Endothelial cell of umbilical vein (primary cell): ENCODE results near the gene RPGRIP1L.

ENCODE experiments used
- CTCF ChIP-seq, 2 donors: IDR thresholded peaks; 1 replicate in 1 of 2; 2 replicates in 1 of 2; pipeline ENCODE4 v1.5.1; 2011; ENCODE audit warnings: low read length in 2 of 2, mild to moderate bottlenecking in 2 of 2, moderate library complexity in 2 of 2, control low read depth in 1 of 2, inconsistent platforms in 1 of 2, low read depth in 1 of 2; ENCODE audit not compliant: insufficient read depth in 1 of 2; ENCODE audit errors: extremely low read depth in 1 of 2
- EZH2 ChIP-seq: IDR thresholded peaks from 2 replicates; pipeline ENCODE4 v1.6.1; 2012; ENCODE audit warnings: borderline replicate concordance, low read depth, mild to moderate bottlenecking, moderate library complexity, low read length, inconsistent platforms; ENCODE audit not compliant: severe bottlenecking
- JUN ChIP-seq: IDR thresholded peaks from 2 replicates; pipeline ENCODE4 v1.6.1; 2011; ENCODE audit warnings: borderline replicate concordance, low read depth; ENCODE audit not compliant: insufficient read length, insufficient read depth

- TF ChIP-seq CTCF (IDR thresholded peaks at IDR 0.05; ENCODE audit: extremely low read depth in 1 of 2, insufficient read depth in 1 of 2, low read depth in 1 of 2, low read length in 2 of 2) (no peak), EZH2 (no peak), JUN (no peak)
Observed at GRCh38 chr16:53620476-53620875, 83.2 kb downstream of the RPGRIP1L start.
